Measurements from ENCODE around the gene IL1A.
"Not testable (repeated sequence)": the region's sequence is repeated elsewhere in the genome, so short reads cannot be mapped to it uniquely, and the experiment has no call there.

Gene IL1A, protein sequence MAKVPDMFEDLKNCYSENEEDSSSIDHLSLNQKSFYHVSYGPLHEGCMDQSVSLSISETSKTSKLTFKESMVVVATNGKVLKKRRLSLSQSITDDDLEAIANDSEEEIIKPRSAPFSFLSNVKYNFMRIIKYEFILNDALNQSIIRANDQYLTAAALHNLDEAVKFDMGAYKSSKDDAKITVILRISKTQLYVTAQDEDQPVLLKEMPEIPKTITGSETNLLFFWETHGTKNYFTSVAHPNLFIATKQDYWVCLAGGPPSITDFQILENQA

GRCh38 chr2:112784199-112785189 lies at the start of gene IL1A:
Gene IL1A, minus strand, starts transcription at chr2:112784493. Its CDS starts 723 bp downstream, at chr2:112783770.
- DNase-seq, result no peak

- no peak for DNase-seq
These were observed 49.7 kb upstream of the IL1A start for GRCh38 chr2:112833976-112834375.

DNA sequence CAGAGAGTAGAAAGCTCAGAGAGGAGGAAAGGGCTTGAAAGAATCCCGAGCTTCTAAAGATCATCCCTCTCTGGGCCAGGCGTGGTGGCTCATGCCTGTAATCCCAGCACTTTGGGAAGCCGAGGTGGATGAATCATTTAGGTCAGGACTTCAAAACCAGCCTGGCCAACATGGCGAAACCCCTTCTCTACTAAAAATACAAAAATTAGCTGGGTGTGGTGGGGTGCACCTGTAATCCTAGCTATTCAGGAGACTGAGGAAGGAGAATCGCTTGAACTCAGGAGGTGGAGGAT lies 49.3 kb upstream of the IL1A start:
- DNase-seq, result not testable (repeated sequence)

- no peak for DNase-seq
These were observed 48.7 kb upstream of the IL1A start for GRCh38 chr2:112832841-112833638.

- DNase-seq, result no peak
These were observed 47.9 kb upstream of the IL1A start for GRCh38 chr2:112831946-112832840.

DNA sequence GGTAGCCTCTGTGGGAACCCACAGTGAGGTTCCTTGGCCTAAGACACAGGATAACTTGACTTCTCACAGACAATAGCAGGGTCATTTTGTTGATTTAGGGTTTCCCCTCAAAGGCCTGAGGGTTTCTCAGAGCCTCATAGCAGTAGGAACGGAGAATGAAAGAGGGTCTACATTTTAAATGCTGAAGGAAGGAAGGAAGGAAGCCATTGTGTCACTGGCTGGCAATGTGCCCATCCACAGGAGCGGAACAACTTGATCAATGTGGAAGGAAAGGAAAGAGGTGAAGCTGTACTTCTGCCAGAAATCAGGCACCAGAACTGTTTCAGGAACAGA lies 47.2 kb upstream of the IL1A start:
- DNase-seq, result no peak

DNA sequence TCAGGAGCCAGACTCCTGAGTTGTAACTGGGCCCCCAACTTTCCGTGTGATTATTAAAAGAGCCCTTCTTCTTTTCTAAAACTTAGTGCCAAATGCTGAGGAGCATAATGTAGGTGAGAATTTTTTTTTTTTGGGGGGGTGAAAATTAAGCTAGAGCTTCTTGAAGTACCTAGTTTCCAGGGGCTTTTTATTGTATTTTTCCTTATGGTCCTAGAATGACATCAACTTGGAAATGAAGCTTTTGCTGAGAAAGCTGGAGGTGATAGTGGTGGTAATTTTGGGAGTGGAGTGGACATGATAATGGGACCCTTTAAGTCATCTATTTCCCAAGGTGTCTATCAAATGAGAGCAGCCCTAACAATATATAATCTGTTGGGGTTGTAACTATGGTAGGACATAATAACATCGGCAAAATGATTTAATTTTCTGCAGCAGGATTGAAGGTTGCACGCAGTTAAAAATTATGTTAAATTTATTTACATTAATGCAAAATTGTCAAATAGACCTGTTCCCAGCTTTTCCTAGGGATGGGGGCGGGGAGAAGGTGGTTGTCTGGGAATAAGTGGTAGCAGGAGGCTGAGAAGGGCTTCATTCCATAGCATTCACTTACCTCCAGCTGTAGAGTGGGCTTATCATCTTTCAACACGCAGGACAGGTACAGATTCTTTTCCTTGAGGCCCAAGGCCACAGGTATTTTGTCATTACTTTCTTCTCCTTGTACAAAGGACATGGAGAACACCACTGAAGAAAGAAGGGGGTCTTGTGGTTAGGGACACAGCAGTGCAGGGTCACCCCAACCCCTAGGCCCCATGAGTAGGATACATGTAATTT lies 46.6 kb upstream of the IL1A start:
- DNase-seq, result no peak

- no peak for DNase-seq
These were observed 45.8 kb upstream of the IL1A start for GRCh38 chr2:112829961-112830681.

- no peak for DNase-seq
These were observed 45.0 kb upstream of the IL1A start for GRCh38 chr2:112829101-112829960.

DNA sequence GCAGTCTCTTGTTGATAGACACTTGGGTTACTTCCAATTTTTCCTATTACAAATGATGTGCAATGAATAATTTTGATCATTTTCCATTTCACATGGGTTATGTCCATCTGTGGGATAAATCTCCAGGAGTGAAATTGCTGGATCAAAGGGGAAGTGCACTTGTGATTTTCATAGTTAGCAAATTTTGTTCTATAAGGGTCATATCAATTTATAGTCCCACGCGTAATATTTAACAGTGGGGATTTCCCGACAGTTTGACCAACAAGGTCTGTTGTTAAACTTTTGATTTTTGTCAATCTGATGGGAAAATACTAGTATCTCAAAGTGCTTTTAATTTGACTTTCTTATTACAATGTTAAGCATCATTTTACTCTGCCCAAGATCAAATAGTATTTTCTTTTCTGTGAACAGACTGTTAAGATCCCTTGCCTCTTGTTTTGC lies 44.0 kb upstream of the IL1A start:
- no peak for DNase-seq

DNA sequence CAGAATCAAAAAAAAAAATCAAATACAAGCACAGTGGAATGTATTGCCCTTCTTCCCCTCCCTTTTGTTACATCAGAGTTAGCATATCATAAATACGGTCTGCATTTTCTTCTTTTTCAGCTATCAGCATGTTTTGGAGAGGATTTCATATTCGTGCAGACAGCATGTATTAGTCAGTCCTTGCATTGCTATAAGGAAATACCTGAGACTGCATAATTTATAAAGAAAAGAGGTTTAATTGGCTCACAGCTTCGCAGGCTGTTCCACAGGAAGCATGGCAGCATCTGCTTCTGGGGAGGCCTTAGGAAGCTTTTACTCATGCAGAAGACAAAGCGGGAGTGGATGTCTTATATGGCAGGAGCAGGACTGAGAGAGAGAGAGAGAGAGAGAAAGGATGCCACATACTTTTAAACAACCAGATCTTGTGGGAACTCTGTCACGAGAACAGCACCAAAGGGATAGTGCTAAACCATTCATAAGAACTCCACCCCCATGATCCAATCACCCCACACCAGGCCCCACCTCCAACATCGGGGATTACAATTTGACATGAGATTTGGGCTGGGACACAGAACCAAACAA lies 43.4 kb upstream of the IL1A start:
- no peak for DNase-seq

GRCh38 chr2:112827009-112827408 lies 42.7 kb upstream of the IL1A start:
- no peak for DNase-seq

DNA sequence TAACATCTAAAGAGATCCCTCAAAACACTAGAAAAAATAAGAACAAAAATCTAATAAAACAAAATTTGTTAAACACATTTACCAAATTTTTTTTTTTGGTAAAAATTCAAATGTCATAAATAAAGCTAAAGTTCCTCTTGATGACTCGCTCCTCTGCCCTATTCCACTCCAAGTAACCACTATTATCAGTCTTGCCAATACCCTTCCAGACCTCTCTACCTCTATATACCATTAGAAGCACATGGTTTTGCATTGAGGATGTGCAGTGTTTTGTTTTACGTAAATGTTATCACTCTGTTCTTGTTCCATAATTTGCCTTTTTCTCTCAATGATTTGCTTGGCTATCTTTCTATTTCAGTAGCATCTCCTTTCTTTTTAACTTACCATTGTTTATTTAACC lies 41.4 kb upstream of the IL1A start:
- DNase-seq, result no peak

- DNase-seq, result no peak
These were observed 40.4 kb upstream of the IL1A start for GRCh38 chr2:112824694-112825085.

DNA sequence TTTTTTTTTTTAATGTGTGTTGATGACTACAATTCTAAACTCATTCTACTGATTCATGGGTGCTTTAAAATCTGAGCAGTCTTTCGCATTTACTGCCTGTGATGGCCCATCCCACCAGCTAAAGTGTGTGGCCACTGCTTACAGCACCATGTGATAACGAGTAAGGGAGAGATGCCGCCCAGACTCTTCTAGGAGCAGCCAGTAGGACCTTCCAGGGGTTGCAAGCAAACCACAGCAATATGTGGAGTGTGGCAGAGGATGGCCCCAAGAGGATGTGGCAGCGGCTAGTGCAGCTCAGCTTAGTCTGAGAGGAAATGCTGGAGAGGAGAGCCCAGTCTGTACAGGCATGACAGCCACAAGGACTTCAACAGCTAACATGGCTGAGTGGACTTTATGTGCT lies 37.4 kb upstream of the IL1A start:
- DNase-seq, result no peak

DNA sequence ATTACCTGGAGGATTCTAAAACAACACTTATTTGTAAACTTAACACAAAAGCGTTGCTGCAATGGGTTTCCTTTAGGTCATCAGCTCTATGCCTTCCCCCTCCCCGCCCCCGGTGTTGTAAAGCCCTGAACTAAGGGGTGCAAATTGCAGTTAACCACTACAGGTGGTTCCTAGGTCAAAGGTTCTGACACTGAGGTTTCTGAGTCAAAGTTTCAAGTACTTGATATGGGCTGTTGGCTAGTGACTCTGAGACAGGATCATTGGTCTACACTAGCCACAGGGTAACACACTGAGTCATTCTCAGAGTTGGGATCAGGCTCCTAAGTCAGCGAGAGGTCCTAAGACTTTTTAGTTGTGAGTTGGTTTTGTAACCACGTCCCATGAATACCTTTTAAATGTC lies 36.8 kb upstream of the IL1A start:
- no peak for DNase-seq

- no peak for DNase-seq
These were observed 36.0 kb upstream of the IL1A start for GRCh38 chr2:112820343-112820742.

DNA sequence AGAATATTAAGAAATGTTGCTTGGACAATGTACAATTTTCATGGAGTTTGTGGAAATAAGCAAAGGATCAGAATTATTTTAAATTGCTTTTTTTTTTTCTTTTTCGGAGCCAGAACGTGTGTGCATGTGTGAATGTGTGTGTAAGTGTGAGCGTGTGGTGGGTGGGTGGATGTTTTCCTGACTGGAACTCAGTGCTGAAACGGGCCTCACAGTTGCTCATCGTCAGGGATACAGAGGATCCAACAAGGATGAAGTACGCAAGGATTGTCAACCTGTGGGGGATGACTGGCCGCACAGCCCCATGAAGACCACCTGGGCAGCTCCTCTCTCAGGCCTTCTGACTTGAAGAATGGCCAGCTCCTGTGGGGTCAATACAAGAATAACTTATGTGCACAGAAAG lies 34.8 kb upstream of the IL1A start:
- DNase-seq, result no peak

DNA sequence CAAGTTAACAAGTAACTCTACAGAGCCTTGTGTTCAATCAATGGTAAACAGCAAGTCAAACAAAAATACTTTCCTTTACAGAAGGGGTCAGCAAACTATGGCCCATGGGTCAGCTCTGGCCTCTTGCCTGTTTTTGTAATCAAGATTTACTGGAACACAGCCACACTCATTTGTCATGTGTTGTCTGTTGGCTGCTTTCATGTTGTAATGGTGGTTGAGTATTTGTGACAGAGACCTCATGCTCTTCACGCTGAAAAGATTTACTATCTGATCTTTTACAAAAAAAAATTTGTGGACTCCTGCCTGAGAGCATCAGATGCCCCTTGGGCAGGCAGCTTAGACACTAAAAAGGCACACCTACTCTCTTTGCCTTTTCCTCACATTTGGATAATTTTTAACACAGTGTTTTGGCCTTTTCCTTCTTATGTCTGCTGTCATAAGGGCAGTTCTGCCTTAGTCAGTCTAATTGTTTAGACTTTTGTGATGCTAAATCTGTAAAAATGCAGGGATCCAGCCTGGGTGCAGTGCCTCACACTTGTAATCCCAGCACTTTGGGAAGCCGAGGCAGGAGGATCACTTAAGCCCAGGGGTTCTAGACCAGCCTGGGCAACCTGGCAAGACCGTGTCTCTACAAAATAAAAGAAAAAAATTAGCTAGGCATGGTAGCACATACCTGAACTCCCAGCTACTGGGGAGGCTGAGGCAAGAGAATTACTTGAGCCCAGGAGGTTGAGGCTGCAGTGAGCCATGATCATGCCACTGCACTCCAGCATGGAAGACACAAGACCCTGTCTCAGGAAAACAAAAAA lies 34.0 kb upstream of the IL1A start:
- DNase-seq, result no peak

Data from NCI-H345 (cell line).